Measurements from ENCODE around the gene MYZAP. TPM values are rescaled to one million over a fixed set of nuclear protein-coding genes. Genes with fewer than 3 reads are reported as not detected.

Gene MYZAP
- polyA plus RNA-seq, 2 of the 4 experiments (the other 2 are of a cell fraction) = 1.2 to 2.4 TPM

DNA sequence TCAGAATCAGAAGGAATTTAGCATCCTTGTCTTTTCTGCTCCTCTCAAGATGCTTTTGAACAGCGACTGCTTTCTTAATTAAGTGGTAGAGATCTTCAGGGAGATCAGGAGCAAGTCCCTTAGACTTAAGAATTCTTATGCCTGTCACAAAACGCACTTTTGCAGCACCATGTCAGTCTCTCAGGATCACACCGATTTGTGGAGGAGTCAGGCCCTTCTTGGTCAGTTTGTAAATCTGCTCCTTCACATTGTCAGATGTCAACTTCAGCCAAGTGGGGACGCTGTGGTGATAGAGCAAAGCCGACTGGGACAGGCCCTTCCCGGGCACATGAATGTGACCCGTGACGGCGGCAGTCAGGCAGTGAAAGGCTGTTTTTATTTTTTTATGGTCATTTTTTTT, 35.7 kb upstream of the MYZAP start:
- TF ChIP-seq PBX3 (IDR thresholded peaks at IDR 0.05) = no peak
- TF ChIP-seq TP53 (CRISPR knock-in tag; IDR thresholded peaks at IDR 0.05) = no peak
- no peak for TF ChIP-seq SMC3 (IDR thresholded peaks at IDR 0.05)
- POLR2A ChIA-PET = no interaction called here
- Histone ChIP-seq H3K4me3 (no peak overlapping the region), H3K4me1 (peaks cover 24% of the 10 kb centered on the region), H3K4me2 (no peak overlapping the region), H3K27ac (no peak overlapping the region), H3K9me3 (no peaks in the 10 kb centered on the region)
- no peak for DNase-seq (ENCODE audit: low read depth in 1 of 2, low spot score in 1 of 2)
- 88% methylated on average over 9 of the region's 9 CpGs for WGBS (ENCODE audit: missing lambda C conversion rate)
- no peak for FAIRE-seq
- no peak for ATAC-seq
- CTCF ChIA-PET = interaction anchor here (1.2 to 13.4 kb wide), 2 partner anchors 11 to 176 kb away, joined by 3 to 270 read pairs; no protein-coding TSS in a partner anchor

- H3K4me3 ChIP-seq = no peak overlapping the region
- no peak overlapping the region for H3K4me2 ChIP-seq
- no peaks in the 10 kb centered on the region for H3K9me3 ChIP-seq
- no peak for FAIRE-seq
- ChIA-PET POLR2A (no interaction called here), CTCF (interaction anchor here (0.8 to 13.4 kb wide), 10 partner anchors 12 to 625 kb away, joined by 3 to 286 read pairs (median 4); no protein-coding TSS in a partner anchor)
- no peak overlapping the region for H3K27ac ChIP-seq
- H3K4me1 ChIP-seq = peaks cover 18% of the 10 kb centered on the region
- DNase-seq (ENCODE audit: low read depth in 1 of 2, low spot score in 1 of 2) = no peak
- WGBS (ENCODE audit: missing lambda C conversion rate) = 74% methylated on average over 3 of the region's 3 CpGs
- no peak for ATAC-seq
- TF ChIP-seq CBX2 (IDR thresholded peaks at IDR 0.05; ENCODE audit: borderline replicate concordance, low read depth) = no peak
- TF ChIP-seq, protein P1, sequence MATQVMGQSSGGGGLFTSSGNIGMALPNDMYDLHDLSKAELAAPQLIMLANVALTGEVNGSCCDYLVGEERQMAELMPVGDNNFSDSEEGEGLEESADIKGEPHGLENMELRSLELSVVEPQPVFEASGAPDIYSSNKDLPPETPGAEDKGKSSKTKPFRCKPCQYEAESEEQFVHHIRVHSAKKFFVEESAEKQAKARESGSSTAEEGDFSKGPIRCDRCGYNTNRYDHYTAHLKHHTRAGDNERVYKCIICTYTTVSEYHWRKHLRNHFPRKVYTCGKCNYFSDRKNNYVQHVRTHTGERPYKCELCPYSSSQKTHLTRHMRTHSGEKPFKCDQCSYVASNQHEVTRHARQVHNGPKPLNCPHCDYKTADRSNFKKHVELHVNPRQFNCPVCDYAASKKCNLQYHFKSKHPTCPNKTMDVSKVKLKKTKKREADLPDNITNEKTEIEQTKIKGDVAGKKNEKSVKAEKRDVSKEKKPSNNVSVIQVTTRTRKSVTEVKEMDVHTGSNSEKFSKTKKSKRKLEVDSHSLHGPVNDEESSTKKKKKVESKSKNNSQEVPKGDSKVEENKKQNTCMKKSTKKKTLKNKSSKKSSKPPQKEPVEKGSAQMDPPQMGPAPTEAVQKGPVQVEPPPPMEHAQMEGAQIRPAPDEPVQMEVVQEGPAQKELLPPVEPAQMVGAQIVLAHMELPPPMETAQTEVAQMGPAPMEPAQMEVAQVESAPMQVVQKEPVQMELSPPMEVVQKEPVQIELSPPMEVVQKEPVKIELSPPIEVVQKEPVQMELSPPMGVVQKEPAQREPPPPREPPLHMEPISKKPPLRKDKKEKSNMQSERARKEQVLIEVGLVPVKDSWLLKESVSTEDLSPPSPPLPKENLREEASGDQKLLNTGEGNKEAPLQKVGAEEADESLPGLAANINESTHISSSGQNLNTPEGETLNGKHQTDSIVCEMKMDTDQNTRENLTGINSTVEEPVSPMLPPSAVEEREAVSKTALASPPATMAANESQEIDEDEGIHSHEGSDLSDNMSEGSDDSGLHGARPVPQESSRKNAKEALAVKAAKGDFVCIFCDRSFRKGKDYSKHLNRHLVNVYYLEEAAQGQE (IDR thresholded peaks at IDR 0.05) = no peak
- no peak for TF ChIP-seq NR3C1 (IDR thresholded peaks at IDR 0.05)
- no peak for TF ChIP-seq KDM1A (IDR thresholded peaks at IDR 0.05; ENCODE audit: low read depth)
- no peak for TF ChIP-seq HDAC2 (IDR thresholded peaks at IDR 0.05)
- TF ChIP-seq JUNB (IDR thresholded peaks at IDR 0.05) = no peak
- no peak for TF ChIP-seq CTCF (IDR thresholded peaks at IDR 0.05)
- TF ChIP-seq KDM5A (IDR thresholded peaks at IDR 0.05) = no peak
- no peak for TF ChIP-seq RCOR1 (IDR thresholded peaks at IDR 0.05; ENCODE audit: low read depth, low read length)
- TF ChIP-seq, protein P2, sequence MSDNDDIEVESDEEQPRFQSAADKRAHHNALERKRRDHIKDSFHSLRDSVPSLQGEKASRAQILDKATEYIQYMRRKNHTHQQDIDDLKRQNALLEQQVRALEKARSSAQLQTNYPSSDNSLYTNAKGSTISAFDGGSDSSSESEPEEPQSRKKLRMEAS (IDR thresholded peaks at IDR 0.05) = no peak
- TF ChIP-seq FOSL2 (IDR thresholded peaks at IDR 0.05) = no peak
- TF ChIP-seq FOSL2 (CRISPR knock-in tag; IDR thresholded peaks at IDR 0.05) = no peak
- TF ChIP-seq SREBF2 (IDR thresholded peaks at IDR 0.05) = no peak
These were observed 34.4 kb upstream of the MYZAP start for GRCh38 chr15:57557267-57557666.

DNA sequence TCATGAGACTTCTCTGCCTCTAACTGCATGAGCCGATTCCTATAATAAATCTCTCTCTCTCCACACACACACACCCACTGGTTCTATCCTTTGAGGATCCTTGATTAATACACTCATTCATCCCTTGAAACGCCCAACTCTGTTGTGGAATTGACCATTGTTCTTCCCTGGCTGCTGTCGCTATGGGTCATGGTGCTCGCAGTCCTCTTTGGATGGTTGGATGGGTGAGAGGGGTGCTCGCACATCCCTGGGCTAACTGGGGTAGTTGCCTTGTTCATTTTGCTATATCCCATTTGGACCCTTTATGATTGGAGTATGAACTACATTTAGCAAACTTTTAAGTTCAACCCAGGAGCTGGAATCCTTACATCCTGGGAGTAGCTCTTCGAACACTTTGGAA, 33.9 kb upstream of the MYZAP start:
- CTCF ChIA-PET = interaction anchor here (1.0 to 13.4 kb wide), 11 partner anchors 13 to 625 kb away, joined by 3 to 286 read pairs (median 4); no protein-coding TSS in a partner anchor
- H3K4me2 ChIP-seq = no peak overlapping the region
- H3K9me3 ChIP-seq = no peaks in the 10 kb centered on the region
- WGBS (ENCODE audit: missing lambda C conversion rate) = 81% methylated on average over 6 of the region's 6 CpGs
- H3K4me3 ChIP-seq = no peak overlapping the region
- FAIRE-seq (no peak), ATAC-seq (no peak), DNase-seq (ENCODE audit: low read depth in 1 of 2, low spot score in 1 of 2) (no peak)
- POLR2A ChIA-PET = no interaction called here
- H3K4me1 ChIP-seq = peaks cover 13% of the 10 kb centered on the region
- no peak overlapping the region for H3K27ac ChIP-seq
- TF ChIP-seq MYC (IDR thresholded peaks at IDR 0.05; ENCODE audit: borderline replicate concordance, low read length) = no peak
- TF ChIP-seq, protein P3, sequence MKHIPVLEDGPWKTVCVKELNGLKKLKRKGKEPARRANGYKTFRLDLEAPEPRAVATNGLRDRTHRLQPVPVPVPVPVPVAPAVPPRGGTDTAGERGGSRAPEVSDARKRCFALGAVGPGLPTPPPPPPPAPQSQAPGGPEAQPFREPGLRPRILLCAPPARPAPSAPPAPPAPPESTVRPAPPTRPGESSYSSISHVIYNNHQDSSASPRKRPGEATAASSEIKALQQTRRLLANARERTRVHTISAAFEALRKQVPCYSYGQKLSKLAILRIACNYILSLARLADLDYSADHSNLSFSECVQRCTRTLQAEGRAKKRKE (CRISPR knock-in tag; IDR thresholded peaks at IDR 0.05; ENCODE audit: low read depth) = no peak
- no peak for TF ChIP-seq FOSB (CRISPR knock-in tag; IDR thresholded peaks at IDR 0.05)
- no peak for TF ChIP-seq CTCF (IDR thresholded peaks at IDR 0.05)
- TF ChIP-seq GATA3 (IDR thresholded peaks at IDR 0.05; ENCODE audit: borderline replicate concordance) = no peak
- TF ChIP-seq EP300 (IDR thresholded peaks at IDR 0.05) = no peak
- TF ChIP-seq HEYL (CRISPR knock-in tag; IDR thresholded peaks at IDR 0.05) = no peak
- TF ChIP-seq NFE2L2 (conservative IDR thresholded peaks at IDR 0.05; ENCODE audit: low read length) = no peak
- TF ChIP-seq CBX8 (IDR thresholded peaks at IDR 0.05) = no peak
- TF ChIP-seq PBX3 (IDR thresholded peaks at IDR 0.05) = no peak
- no peak for TF ChIP-seq HOXB13 (CRISPR knock-in tag; IDR thresholded peaks at IDR 0.05; ENCODE audit: low read depth)
